Gastroesophageal sphincter (tissue), 4 donors: Measurements from ENCODE around the gene SDK1. TPM values are rescaled to one million over a fixed set of nuclear protein-coding genes. Genes with fewer than 3 reads are reported as not detected.

ENCODE experiments used
- ATAC-seq: fragments of 150-250 bp; one replicate; pipeline ENCODE4 v1.9.1; 2016; ENCODE audit warnings: mild to moderate bottlenecking, moderate library complexity
- H3K27ac ChIP-seq, 4 donors: fragments of 200-600 bp; sonication (generic) in 3 of 4; 1 replicate in 3 of 4; 2 replicates in 1 of 4; pipeline ENCODE4 v1.5.1; 2016 to 2019
- H3K27me3 ChIP-seq: fragments of 200-600 bp; sonication (generic); one replicate; pipeline ENCODE4 v1.5.1; 2019
- H3K36me3 ChIP-seq, 2 donors: fragments of 200-600 bp; sonication (generic); one replicate each; pipeline ENCODE4 v1.5.1; 2019; ENCODE audit warnings: control low read depth in 1 of 2
- H3K4me1 ChIP-seq, 3 donors: fragments of 200-600 bp; sonication (generic); 1 replicate in 2 of 3; 2 replicates in 1 of 3; pipeline ENCODE4 v1.5.1; 2016 to 2019; ENCODE audit warnings: control low read depth in 2 of 3
- H3K4me3 ChIP-seq, 2 donors: fragments of 200-600 bp; sonication (generic); one replicate each; pipeline ENCODE4 v1.5.1; 2019; ENCODE audit warnings: mild to moderate bottlenecking in 1 of 2, moderate library complexity in 1 of 2
- H3K9me3 ChIP-seq, 3 donors: fragments of 200-600 bp; sonication (generic); one replicate each; pipeline ENCODE4 v1.5.1; 2017 to 2019; ENCODE audit warnings: control low read depth in 2 of 3
- CTCF ChIP-seq, 4 experiments: fragments of 200-600 bp in 2 of 4; fragments of 450-650 bp in 2 of 4; sonication (generic) in 1 of 4; IDR thresholded peaks; one replicate each; pipeline ENCODE4 v1.5.1; 2017 to 2019; ENCODE audit warnings: antibody characterized with exemption in 4 of 4, mild to moderate bottlenecking in 2 of 4, moderate library complexity in 2 of 4
- EP300 ChIP-seq: sonication (generic); formaldehyde crosslinking; IDR thresholded peaks from one replicate; pipeline ENCODE4 v1.6.1; 2017; ENCODE audit warnings: antibody characterized with exemption, mild to moderate bottlenecking
- POLR2A ChIP-seq, 2 donors: fragments of 450-650 bp; IDR thresholded peaks; one replicate each; pipeline ENCODE4 v1.6.1; 2017; ENCODE audit warnings: antibody characterized with exemption in 2 of 2, mild to moderate bottlenecking in 2 of 2, moderate library complexity in 1 of 2
- POLR2AphosphoS5 ChIP-seq: sonication (generic); formaldehyde crosslinking; IDR thresholded peaks from one replicate; pipeline ENCODE4 v1.6.1; 2017; ENCODE audit warnings: antibody characterized with exemption
- WGBS, 2 donors: methylation state at CpG; one replicate each; pipeline ENCODE4 v1.1.5; 2018; ENCODE audit warnings: low coverage in 1 of 2; 5-methylcytosine and 5-hydroxymethylcytosine counted together
- total RNA-seq, 4 donors: library from RNA; depleted of rRNA; stranded (reverse); fragments of >200 nt; gene quantifications; one replicate each; pipeline ENCODE4 v1.1.0, GENCODE V29; 2016

The SDK1 gene
- total RNA-seq, 4 donors from 2014 or later = 6.1 to 13.6 (median 8.7) TPM

DNA sequence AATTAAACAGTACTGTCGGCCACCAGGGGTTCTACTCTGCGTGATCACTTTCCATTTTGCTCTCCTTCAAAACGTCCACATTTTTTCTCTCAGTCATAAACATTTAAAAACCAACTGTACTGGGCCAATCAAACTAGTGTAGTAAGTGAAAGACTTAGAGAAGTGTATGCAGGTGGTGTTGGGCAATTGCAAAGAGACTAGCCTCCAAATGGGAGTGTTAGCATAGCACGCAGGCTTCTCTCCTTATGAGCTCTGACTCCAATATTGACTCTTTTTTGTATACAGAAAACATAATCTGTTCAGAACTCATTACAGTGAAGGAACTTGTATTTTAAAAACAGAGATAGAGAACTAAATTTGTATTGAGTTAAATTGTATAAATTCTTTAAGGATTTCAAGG, 150.6 kb downstream of the SDK1 start:
- Histone ChIP-seq H3K36me3 (no peaks in the 10 kb centered on the region), H3K9me3 (peaks cover 0 to 1% (median 0%) of the 10 kb centered on the region in 3 donors), H3K4me3 (no peak overlapping the region), H3K27me3 (no peaks in the 10 kb centered on the region), H3K27ac (no peak overlapping the region), H3K4me1 (no peaks in the 10 kb centered on the region)
- no peak for ATAC-seq
- 76 to 100% methylated on average over 1 to 4 of the region's 4 CpGs for WGBS, 2 donors
- TF ChIP-seq POLR2A (IDR thresholded peaks at IDR 0.05) = no peak
- TF ChIP-seq CTCF (IDR thresholded peaks at IDR 0.05) = no peak
- no peak for TF ChIP-seq POLR2AphosphoS5
- no peak for TF ChIP-seq EP300

- H3K27me3 ChIP-seq = no peaks in the 10 kb centered on the region
- ATAC-seq = no peak
- no peaks in the 10 kb centered on the region for H3K4me1 ChIP-seq
- no peak overlapping the region for H3K4me3 ChIP-seq
- no peak for TF ChIP-seq EP300
- TF ChIP-seq POLR2AphosphoS5 = no peak
- no peak for TF ChIP-seq POLR2A (IDR thresholded peaks at IDR 0.05)
- no peak for TF ChIP-seq CTCF (IDR thresholded peaks at IDR 0.05)
- H3K36me3 ChIP-seq = no peaks in the 10 kb centered on the region
- peaks cover 0 to 6% (median 0%) of the 10 kb centered on the region in 3 donors for H3K9me3 ChIP-seq
- H3K27ac ChIP-seq = no peak overlapping the region
- 73% methylated on average over 3 of the region's 3 CpGs; no CpG with 5 or more reads in 1 of the 2 donors for WGBS, 2 donors
Observed at GRCh38 chr7:3453398-3453797, 152.3 kb downstream of the SDK1 start.

- whole genome bisulfite sequencing, 2 donors = 87 to 100% methylated on average over 1 of the region's 1 CpG
- ATAC-seq = no peak
- no peaks in the 10 kb centered on the region for H3K36me3 ChIP-seq
- TF ChIP-seq POLR2AphosphoS5 (no peak), EP300 (no peak), CTCF (IDR thresholded peaks at IDR 0.05) (no peak), POLR2A (IDR thresholded peaks at IDR 0.05) (no peak)
- no peak overlapping the region for H3K4me3 ChIP-seq
- H3K9me3 ChIP-seq = peaks cover 0 to 6% (median 0%) of the 10 kb centered on the region in 3 donors
- no peaks in the 10 kb centered on the region for H3K27me3 ChIP-seq
- no peaks in the 10 kb centered on the region for H3K4me1 ChIP-seq
- H3K27ac ChIP-seq = no peak overlapping the region
Observed at GRCh38 chr7:3455806-3456595, 154.9 kb downstream of the SDK1 start.

- ATAC-seq = no peak
- no peak for TF ChIP-seq EP300
- H3K27me3 ChIP-seq = no peaks in the 10 kb centered on the region
- no peak overlapping the region for H3K4me3 ChIP-seq
- H3K9me3 ChIP-seq = peaks cover 0 to 6% (median 0%) of the 10 kb centered on the region in 3 donors
- H3K36me3 ChIP-seq = no peaks in the 10 kb centered on the region
- H3K27ac ChIP-seq = no peak overlapping the region
- H3K4me1 ChIP-seq = no peaks in the 10 kb centered on the region
- WGBS, 2 donors = 87 to 89% methylated on average over 2 of the region's 2 CpGs
Observed at GRCh38 chr7:3459111-3459510, 158.1 kb downstream of the SDK1 start.

- Histone ChIP-seq H3K4me1 (no peaks in the 10 kb centered on the region), H3K27ac (no peak overlapping the region), H3K4me3 (no peak overlapping the region), H3K9me3 (peaks cover 0 to 2% (median 0%) of the 10 kb centered on the region in 3 donors), H3K36me3 (no peaks in the 10 kb centered on the region), H3K27me3 (no peaks in the 10 kb centered on the region)
- 87 to 98% methylated on average over 4 to 8 of the region's 8 CpGs for WGBS, 2 donors
- TF ChIP-seq CTCF (IDR thresholded peaks at IDR 0.05) = no peak
- TF ChIP-seq POLR2AphosphoS5 = no peak
- no peak for TF ChIP-seq POLR2A (IDR thresholded peaks at IDR 0.05)
- no peak for TF ChIP-seq EP300
- ATAC-seq = no peak
Observed at GRCh38 chr7:3461923-3462322, 160.9 kb downstream of the SDK1 start.
